ENCODE measurements around the gene SLC3A2. TPM values are rescaled to one million over a fixed set of nuclear protein-coding genes. Genes with fewer than 3 reads are reported as not detected.

SLC3A2 gene
- total RNA-seq, 1 donor from 2014 or later: 163 TPM

DNA sequence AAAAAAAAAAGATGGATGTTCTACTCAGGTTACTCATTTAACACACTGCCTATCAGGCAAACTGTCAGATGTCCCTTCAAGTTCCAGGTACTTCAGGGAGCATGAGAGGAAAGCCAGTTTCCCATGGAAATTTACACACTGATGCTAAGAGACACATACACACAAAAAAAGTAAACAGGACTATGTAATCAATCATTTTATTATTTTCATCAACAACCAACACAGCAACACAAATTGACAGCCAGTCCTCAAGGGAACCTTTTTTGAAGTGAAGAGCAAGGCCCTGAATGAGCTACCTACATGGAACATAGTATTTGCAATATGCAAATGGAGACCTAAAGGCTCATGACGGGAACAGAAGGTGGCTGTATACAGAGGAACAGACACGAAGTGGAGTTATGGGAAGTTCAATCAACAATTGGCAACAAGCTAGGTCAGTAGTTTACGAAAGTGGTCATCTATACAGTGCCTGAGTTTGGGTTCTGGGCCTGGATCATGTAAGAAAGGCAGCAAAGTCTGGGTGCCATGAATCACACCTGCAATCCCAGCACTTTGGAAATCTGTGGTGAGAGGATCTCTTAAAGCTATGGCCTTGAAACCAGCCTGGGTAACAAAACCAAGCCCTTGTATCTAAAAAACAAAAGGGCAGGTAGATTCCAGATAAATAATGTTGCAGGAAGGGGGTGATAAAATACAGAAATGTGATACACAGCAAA lies 28.7 kb upstream of the SLC3A2 start:
- intact Hi-C loops (cut with micrococcal nuclease): no loop called here

GRCh38 chr11:62852523-62853188 lies 28.0 kb upstream of the SLC3A2 start:
- intact Hi-C loops (cut with micrococcal nuclease): no loop called here

- intact Hi-C loops (cut with micrococcal nuclease): no loop called here
Observed at GRCh38 chr11:62853279-62853965, 27.3 kb upstream of the SLC3A2 start.

DNA sequence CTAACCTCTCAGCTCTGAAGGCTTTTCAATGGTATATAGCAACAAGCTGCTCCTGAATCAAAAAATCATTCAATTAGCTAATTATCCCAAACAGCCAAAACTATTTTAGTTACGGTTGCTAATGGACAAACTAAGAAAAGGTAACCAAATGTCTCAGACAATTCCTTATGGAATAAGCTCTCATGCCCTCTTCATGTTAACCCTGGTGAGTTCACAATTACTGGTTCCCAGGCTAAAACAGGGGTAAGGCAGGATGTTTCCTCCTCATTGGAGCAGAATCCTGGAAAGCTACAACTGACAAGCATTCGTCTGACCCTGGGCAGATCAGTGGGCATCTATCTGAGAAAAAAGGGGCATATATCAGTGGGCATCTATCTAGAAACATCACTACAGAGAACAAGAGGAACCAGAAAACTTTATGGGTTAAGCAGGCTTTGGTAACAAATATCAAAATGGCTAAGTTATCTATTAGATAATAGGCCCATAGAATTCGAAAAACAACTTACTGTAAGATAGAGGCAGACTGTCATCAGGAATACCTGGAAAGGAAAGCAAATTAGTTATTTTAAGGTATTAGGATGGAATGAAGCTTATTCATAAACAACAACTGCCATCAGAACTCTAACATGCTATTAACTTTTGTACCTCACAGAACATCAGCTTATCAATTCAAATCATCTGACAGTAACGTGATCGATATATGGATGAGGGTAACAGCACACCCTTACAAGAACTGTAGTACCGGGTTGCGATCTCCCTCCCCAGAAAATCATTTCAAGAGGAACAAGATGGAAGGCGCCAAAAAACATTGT lies 26.5 kb upstream of the SLC3A2 start:
- intact Hi-C loops (cut with micrococcal nuclease): no loop called here

- intact Hi-C loops (cut with micrococcal nuclease): loop anchor here (1.0 to 5.0 kb wide), 3 partner anchors 23 to 263 kb away; partner anchors contain the start of genes STX5, TAF6L, TEX54 and TUT1
Observed at GRCh38 chr11:62854825-62855570, 25.7 kb upstream of the SLC3A2 start.

DNA sequence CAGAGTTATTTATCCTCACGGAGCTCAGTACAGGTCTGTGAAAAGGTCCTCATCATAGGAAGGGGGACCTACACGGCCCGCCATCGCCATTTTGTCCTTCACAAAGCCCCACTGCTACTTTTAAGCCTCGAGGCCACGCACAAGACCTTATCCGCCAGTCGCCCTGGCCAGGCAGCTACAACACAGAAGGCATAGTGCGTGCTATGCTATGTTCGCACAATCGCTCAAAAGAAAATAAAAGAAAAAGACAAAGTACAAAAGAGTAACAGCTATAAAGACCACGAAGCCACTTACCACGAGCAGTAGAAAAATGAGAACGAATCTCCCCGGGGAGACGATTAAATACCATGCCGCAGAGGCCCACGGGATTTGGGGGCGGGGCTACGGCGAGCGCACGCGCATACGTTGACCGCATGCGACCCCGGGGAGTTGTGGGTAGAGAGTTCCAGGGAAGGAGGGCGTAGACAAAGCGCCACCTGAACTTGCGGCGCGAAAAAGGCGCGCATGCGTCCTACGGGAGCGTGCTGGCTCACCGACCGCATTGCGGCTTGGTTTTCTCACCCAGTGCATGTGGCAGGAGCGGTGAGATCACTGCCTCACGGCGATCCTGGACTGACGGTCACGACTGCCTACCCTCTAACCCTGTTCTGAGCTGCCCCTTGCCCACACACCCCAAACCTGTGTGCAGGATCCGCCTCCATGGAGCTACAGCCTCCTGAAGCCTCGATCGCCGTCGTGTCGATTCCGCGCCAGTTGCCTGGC lies 24.9 kb upstream of the SLC3A2 start:
- intact Hi-C loops (cut with micrococcal nuclease): loop anchor here (1.0 to 5.0 kb wide), 7 partner anchors 14 to 263 kb away; partner anchors contain the start of genes HNRNPUL2, SLC3A2, STX5 and TAF6L

GRCh38 chr11:62856333-62856895 lies 24.3 kb upstream of the SLC3A2 start:
- intact Hi-C loops (cut with micrococcal nuclease): loop anchor here (1.0 to 5.0 kb wide), 6 partner anchors 15 to 264 kb away; partner anchors contain the start of genes HNRNPUL2, SLC3A2, TAF6L and TUT1

DNA sequence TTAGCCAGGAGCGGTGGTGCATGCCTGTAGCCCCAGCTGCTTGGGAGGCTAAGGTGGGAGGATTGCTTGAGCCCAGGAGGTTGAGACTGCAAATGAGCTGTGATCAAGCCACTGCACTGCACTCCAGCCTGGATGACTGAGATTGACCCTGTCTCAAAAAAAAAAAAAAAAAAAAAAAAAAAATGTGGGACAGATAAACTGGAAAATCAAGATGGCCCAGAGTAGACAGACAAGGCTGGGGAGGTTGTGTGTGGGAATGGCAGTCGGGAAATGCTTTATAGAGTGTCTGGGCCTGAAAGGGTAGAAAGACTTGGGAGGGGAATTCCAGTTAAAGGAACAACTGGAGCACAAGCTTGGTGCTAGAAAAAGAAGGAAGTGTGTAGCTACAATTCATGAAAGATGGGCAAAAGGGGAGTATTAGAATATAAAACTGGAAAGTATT lies 23.1 kb upstream of the SLC3A2 start:
- intact Hi-C loops (cut with micrococcal nuclease): loop anchor here (5.0 kb wide), 2 partner anchors 85 to 265 kb away; partner anchors contain the start of genes TAF6L and TUT1

GRCh38 chr11:62858201-62858600 lies 22.5 kb upstream of the SLC3A2 start:
- intact Hi-C loops (cut with micrococcal nuclease): loop anchor here (5.0 kb wide), 2 partner anchors 86 to 266 kb away; partner anchors contain the start of genes TAF6L and TUT1

GRCh38 chr11:62859281-62859703 lies 21.4 kb upstream of the SLC3A2 start:
- intact Hi-C loops (cut with micrococcal nuclease): loop anchor here (5.0 kb wide), 2 partner anchors 87 to 267 kb away; partner anchors contain the start of genes TAF6L and TUT1

GRCh38 chr11:62860835-62861563 lies 19.7 kb upstream of the SLC3A2 start:
- intact Hi-C loops (cut with micrococcal nuclease): loop anchor here (10.0 kb wide), 1 partner anchor 466 kb away; no protein-coding TSS in a partner anchor

- intact Hi-C loops (cut with micrococcal nuclease): loop anchor here (1.0 to 10.0 kb wide), 4 partner anchors 19 to 467 kb away; partner anchors contain the start of gene SLC3A2
Observed at GRCh38 chr11:62861564-62862192, 19.0 kb upstream of the SLC3A2 start.

DNA sequence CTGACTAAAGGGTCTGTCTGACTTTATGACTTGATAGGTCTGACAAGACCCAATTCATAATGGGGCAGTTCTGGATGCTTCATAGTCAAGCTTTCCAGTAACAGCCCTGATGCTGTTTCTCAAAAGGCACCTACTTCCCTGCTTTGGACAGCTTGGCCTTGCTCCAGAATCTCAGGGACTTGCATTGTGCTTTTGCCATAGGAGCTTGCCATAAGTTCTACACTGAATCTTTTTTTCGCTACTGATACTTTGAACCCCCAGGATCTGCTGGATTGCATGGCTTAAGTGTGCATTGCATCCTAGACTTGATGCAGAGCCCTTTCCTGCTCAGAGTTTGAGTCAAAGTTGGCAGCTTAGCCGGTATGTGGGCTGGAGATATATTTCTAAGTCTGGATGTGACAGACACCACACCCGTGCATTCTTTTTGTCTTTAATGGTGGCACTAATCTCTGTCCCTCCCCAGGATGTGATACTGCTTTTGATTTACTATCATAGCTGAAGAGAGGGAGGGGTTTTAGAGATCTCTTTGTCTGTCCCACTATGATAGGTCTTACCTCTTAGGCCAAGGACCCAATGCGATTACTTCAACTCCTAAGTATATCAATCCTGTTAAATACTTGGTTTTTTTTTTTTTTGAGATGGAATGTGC lies 16.9 kb upstream of the SLC3A2 start:
- intact Hi-C loops (cut with micrococcal nuclease): loop anchor here (10.0 kb wide), 1 partner anchor 469 kb away; no protein-coding TSS in a partner anchor

DNA sequence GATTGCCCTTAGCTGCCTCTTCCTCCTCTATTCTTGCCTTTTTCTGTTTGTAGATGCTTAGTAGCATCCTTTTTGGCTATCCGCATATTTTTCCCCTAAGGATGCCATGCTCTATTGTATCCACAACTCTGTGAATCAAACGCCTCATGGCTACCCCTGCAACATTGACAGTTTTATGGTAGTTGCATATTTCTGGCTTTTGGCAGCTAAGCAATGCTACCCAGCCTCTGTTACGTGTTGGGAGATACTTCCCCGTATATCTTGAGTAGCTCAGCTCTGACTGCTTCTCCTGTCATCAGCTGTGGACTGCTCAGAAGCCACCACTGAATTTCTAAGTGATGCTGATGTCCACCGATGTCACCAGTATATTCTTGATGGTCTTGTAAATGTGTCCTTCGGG lies 15.1 kb upstream of the SLC3A2 start:
- intact Hi-C loops (cut with micrococcal nuclease): loop anchor here (10.0 kb wide), 1 partner anchor 471 kb away; no protein-coding TSS in a partner anchor

- intact Hi-C loops (cut with micrococcal nuclease): no loop called here
Observed at GRCh38 chr11:62874851-62875250, 5.8 kb upstream of the SLC3A2 start.

DNA sequence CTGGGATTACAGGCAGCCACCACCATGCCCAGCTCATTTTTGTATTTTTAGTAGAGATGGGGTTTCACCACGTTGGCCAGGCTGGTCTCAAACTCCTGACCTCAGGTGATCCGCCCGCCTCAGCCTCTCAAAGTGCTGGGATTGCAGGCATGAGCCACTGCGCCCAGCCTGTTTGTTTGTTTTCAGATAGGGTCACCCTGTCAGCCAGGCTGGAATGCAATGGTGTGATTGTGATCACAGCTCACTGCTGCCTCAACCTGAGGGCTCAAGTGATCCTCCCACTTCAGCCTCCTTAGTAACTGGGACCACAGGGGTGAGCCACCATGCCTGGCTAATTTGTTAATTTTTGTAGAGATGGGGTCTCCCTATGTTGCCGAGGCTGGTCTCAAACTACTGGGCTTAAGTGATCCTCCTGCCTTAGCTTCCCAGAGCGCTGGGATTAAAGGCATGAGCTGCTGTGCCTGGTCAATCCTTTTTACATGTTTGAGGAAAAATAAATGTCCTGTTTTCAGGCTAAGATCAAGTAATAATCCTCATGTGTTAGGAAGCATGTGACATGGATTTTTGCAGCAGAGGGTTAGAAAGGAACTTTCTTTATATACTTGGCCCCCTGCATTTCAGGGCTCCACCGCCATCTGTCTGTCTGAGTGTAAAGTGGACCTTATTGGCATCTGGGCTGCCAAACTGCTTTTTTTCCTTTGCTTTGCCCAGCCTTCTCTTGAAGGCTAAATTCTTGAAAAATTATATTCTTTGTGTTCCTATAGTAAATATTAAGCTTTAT lies 4.8 kb upstream of the SLC3A2 start:
- intact Hi-C loops (cut with micrococcal nuclease): no loop called here

All from T-helper 2 cell treated with Interferon-gamma antibody and Interleukin-4, amounts not matched to agents 100 ng/mL and 5 ng/mL, for 36 hours (primary cell).